HG02642 (cell line): Measurements from ENCODE around the gene NOXA1.

Source experiments
- ATAC-seq: cut with Tn5 transposase; IDR thresholded peaks from one replicate; pipeline ENCODE4 v1.9.1; 2021; ENCODE audit warnings: mild to moderate bottlenecking; ENCODE audit not compliant: unreplicated experiment, poor library complexity

NOXA1 gene

GRCh38 chr9:137479892-137480685 lies 56.9 kb downstream of the NOXA1 start:
- ATAC-seq, result no peak

DNA sequence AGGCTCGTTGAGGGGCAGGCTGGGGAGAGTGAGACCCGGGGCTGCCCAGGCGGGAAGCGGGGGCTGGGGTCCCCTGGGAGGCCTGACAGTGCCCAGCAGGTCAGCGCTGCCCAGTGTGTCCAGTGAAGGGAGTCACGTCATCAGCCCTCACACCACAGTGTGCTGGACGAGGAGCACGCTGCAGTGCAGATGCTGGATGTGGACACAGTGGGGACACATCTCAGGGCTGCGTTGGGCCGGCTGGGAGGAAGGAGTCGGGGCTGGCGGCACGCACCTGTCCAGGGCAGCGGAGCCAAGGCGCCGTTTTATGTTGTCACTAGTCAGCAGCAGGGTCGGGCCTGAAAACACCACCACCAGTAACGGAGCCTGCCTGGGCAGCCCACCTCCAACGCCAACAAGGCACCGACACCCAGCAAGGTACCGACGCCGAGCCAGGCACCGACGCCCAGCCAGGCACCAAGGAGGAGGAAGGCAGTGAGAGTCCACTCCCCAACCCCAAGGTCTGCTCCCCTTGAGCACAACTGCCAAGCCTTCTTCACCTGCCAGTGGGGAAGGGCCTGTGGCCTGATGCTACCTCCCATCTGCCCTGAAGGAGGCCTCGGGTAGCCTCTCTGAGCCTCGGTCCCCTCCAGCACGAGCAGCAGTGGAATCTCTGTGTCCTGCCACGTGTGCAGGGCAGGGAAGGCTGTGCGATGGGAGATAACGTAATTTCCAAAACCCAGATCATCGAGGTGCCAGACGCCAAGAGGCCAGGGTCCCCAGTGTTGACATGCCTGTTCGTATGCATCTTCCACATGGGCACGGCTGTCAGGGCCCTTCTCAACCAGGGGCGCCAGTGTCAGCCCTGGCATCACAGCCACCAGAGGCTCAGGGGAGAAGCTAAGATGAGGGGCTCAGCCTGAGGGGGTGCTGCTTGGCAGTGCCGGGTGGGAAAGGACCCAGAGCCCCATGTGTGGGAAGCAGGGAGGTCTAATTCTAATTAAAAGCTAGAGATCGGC lies 57.8 kb downstream of the NOXA1 start:
- ATAC-seq, result no peak

GRCh38 chr9:137482094-137482781 lies 59.0 kb downstream of the NOXA1 start:
- ATAC-seq, result no peak
